AG04449 (cell line): ENCODE results near the gene KAZN.

Experiments used
- CTCF ChIA-PET: fragments of 350-600 bp; formaldehyde crosslinking; extraction: SDS; loops from one replicate; lab custom pipeline; 2021; ENCODE audit warnings: antibody characterized with exemption; lab: Yijun Ruan, JAX
- POLR2A ChIA-PET: fragments of 400-600, 350-600 bp; formaldehyde crosslinking; extraction: SDS; loops from one replicate; lab custom pipeline; 2020; ENCODE audit warnings: antibody characterized with exemption, inconsistent platforms; lab: Yijun Ruan, JAX
- DNase-seq: peaks from one replicate; pipeline ENCODE4 v3.0.0-alpha.2; 2010; ENCODE audit warnings: low read depth, low spot score
- H3K4me3 ChIP-seq: 2 replicates; pipeline ENCODE4 v1.5.1; 2011; ENCODE audit warnings: low read depth, mild to moderate bottlenecking, control low read depth, low read length
- CTCF ChIP-seq: IDR thresholded peaks from one replicate; pipeline ENCODE4 v1.5.1; 2011; ENCODE audit warnings: mild to moderate bottlenecking, moderate library complexity, low read length, control low read depth, inconsistent platforms; ENCODE audit not compliant: insufficient read depth; ENCODE audit errors: missing control alignments

KAZN gene

GRCh38 chr1:14949270-14949835, 350.9 kb downstream of the KAZN start:
- DNase-seq: no peak
- POLR2A ChIA-PET: interaction anchor here (0.6 kb wide), 1 partner anchor 58 kb away, joined by 3 read pairs; no protein-coding TSS in a partner anchor
- CTCF ChIA-PET: interaction anchor here (4.2 kb wide), 1 partner anchor 78 kb away, joined by 19 read pairs; no protein-coding TSS in a partner anchor
- no peak for TF ChIP-seq CTCF
- no peak overlapping the region for H3K4me3 ChIP-seq

- TF ChIP-seq CTCF: no peak
- CTCF ChIA-PET: no interaction called here
- POLR2A ChIA-PET: no interaction called here
- DNase-seq: no peak
- H3K4me3 ChIP-seq: no peak overlapping the region
Measured at GRCh38 chr1:14949836-14950713, 351.6 kb downstream of the KAZN start.

- no peak for TF ChIP-seq CTCF
- no peak for DNase-seq
- CTCF ChIA-PET: interaction anchor here (1.2 to 1.5 kb wide), 2 partner anchors 12 to 17 kb away, joined by 3 to 5 read pairs; no protein-coding TSS in a partner anchor
- POLR2A ChIA-PET: no interaction called here
- H3K4me3 ChIP-seq: no peak overlapping the region
Measured at GRCh38 chr1:14951766-14952165, 353.3 kb downstream of the KAZN start.

- H3K4me3 ChIP-seq: no peak overlapping the region
- no peak for TF ChIP-seq CTCF
- DNase-seq: no peak
- POLR2A ChIA-PET: no interaction called here
- CTCF ChIA-PET: interaction anchor here (1.5 kb wide), 1 partner anchor 11 kb away, joined by 5 read pairs; no protein-coding TSS in a partner anchor
Measured at GRCh38 chr1:14952626-14953314, 354.3 kb downstream of the KAZN start.

GRCh38 chr1:14954210-14954609, 355.7 kb downstream of the KAZN start:
- DNase-seq: no peak
- H3K4me3 ChIP-seq: no peak overlapping the region
- ChIA-PET CTCF (no interaction called here), POLR2A (interaction anchor here (0.9 kb wide), 1 partner anchor 11 kb away, joined by 5 read pairs; no protein-coding TSS in a partner anchor)
- TF ChIP-seq CTCF: no peak
